ENCODE measurements around the gene C1QA.

DNA sequence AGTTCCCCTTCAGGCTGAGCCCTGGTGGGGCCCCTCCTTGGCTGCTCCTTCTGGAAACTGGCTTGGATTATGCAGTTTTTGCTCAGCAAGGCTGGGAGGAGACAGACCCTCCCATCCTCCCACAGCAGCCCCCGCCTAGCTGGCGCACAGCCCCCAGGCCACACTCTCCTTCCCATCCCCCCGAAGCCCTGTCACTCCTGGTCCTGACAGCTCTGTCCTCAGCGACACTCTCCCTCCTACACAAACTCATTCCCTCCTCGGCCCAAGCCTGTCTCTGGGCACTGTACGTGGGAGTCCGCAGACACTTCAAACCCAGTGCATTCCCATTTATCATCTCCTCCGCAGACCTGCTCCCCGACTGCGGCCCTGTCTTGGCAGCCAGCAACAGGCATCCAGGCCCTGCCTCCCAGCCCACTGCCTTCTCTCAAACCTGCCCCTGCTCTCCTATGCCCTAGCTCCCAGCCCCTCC, 49.2 kb downstream of the C1QA start:
- TF ChIP-seq, protein P1, sequence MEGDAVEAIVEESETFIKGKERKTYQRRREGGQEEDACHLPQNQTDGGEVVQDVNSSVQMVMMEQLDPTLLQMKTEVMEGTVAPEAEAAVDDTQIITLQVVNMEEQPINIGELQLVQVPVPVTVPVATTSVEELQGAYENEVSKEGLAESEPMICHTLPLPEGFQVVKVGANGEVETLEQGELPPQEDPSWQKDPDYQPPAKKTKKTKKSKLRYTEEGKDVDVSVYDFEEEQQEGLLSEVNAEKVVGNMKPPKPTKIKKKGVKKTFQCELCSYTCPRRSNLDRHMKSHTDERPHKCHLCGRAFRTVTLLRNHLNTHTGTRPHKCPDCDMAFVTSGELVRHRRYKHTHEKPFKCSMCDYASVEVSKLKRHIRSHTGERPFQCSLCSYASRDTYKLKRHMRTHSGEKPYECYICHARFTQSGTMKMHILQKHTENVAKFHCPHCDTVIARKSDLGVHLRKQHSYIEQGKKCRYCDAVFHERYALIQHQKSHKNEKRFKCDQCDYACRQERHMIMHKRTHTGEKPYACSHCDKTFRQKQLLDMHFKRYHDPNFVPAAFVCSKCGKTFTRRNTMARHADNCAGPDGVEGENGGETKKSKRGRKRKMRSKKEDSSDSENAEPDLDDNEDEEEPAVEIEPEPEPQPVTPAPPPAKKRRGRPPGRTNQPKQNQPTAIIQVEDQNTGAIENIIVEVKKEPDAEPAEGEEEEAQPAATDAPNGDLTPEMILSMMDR (IDR thresholded peaks at IDR 0.05), result no peak
- no peak for TF ChIP-seq POLR2AphosphoS5 (IDR thresholded peaks at IDR 0.05)
